Transverse colon (tissue), 3 donors: ENCODE results near the gene RFLNA.

Experiments
- EP300 ChIP-seq: sonication (generic); formaldehyde crosslinking; IDR thresholded peaks from one replicate; pipeline ENCODE4 v1.6.1; 2017; ENCODE audit warnings: antibody characterized with exemption, low read depth
- TF ChIP-seq, protein P1 (sequence below), 5 experiments: fragments of 200-600 bp in 3 of 5; fragments of 450-650 bp in 2 of 5; sonication (generic) in 3 of 5; IDR thresholded peaks; 1 replicate in 2 of 5; 2 replicates in 3 of 5; pipeline ENCODE4 v1.5.1; 2016 to 2017; ENCODE audit warnings: antibody characterized with exemption in 5 of 5, inconsistent platforms in 3 of 5, mild to moderate bottlenecking in 2 of 5, moderate library complexity in 1 of 5

DNA sequence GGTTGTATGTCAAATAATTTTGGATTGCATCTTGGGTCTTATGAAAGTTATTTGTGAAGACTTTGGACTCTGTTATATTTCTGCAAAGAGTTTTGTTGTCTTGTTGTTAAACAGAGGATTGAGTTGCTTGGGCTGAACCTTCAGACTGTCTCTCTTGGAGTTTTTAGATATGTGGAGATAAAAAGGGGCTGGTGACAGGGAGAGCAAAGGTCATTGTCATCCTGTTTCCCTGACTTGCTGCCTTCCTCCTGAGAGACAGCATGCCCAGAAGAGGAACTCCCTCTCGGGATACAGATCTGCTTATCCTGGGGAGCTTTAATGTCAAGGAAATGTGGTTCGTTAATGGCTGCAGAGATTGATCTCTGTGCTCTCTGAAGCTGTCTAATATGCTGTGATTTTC is 47.6 kb upstream of the RFLNA start:
- TF ChIP-seq, protein P1, sequence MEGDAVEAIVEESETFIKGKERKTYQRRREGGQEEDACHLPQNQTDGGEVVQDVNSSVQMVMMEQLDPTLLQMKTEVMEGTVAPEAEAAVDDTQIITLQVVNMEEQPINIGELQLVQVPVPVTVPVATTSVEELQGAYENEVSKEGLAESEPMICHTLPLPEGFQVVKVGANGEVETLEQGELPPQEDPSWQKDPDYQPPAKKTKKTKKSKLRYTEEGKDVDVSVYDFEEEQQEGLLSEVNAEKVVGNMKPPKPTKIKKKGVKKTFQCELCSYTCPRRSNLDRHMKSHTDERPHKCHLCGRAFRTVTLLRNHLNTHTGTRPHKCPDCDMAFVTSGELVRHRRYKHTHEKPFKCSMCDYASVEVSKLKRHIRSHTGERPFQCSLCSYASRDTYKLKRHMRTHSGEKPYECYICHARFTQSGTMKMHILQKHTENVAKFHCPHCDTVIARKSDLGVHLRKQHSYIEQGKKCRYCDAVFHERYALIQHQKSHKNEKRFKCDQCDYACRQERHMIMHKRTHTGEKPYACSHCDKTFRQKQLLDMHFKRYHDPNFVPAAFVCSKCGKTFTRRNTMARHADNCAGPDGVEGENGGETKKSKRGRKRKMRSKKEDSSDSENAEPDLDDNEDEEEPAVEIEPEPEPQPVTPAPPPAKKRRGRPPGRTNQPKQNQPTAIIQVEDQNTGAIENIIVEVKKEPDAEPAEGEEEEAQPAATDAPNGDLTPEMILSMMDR (IDR thresholded peaks at IDR 0.05) = no peak
- TF ChIP-seq EP300 = no peak
